ENCODE data around the gene GTSE1. TPM values are rescaled to one million over a fixed set of nuclear protein-coding genes. Genes with fewer than 3 reads are reported as not detected.
A peak's percentile ranks its signal among the peaks of the same experiment; 100 is the strongest.

The GTSE1 gene
- total RNA-seq, 1 experiment from 2014 or later, result 46.1 TPM

GRCh38 chr22:46294784-46295183 lies 1.9 kb upstream of the GTSE1 start:
- no peaks in the 10 kb centered on the region for H3K9me3 ChIP-seq (ENCODE audit: control insufficient read depth in 1 of 2, insufficient read depth in 1 of 2, low read depth in 1 of 2, low read length in 2 of 2)
- ChIA-PET RAD21 (ENCODE audit: low non-redundant PET in 1 of 2, low total read pairs in 2 of 2, uncharacterized antibody in 2 of 2, unreplicated experiment in 2 of 2) (no interaction called here), POLR2A (no interaction called here), CTCF (no interaction called here)
- H3K9me2 ChIP-seq (ENCODE audit: insufficient read depth), result no peaks in the 10 kb centered on the region
- H3K79me2 ChIP-seq (ENCODE audit: insufficient read depth, low read length), result peaks cover 28% of the 10 kb centered on the region
- BruUV-seq (replicated peaks), result no TSS peak
- H3K4me3 ChIP-seq (replicated peaks in 1 of 2; ENCODE audit: low read depth in 1 of 2, low read length in 2 of 2), result no peak overlapping the region
- peaks cover 12 to 21% of the 10 kb centered on the region in 2 experiments; a peak in 3 of 4 replicates for H3K4me1 ChIP-seq (ENCODE audit: control insufficient read depth in 1 of 2, insufficient read depth in 2 of 2, low read length in 2 of 2)
- TF ChIP-seq EGR1 (IDR thresholded peaks at IDR 0.05; ENCODE audit: low read depth) (no peak), CEBPB (IDR thresholded peaks at IDR 0.05; ENCODE audit: low read depth) (no peak), ZNF274 (IDR thresholded peaks at IDR 0.05; ENCODE audit: low read depth, low read length) (no peak), POLR2AphosphoS5 (IDR thresholded peaks at IDR 0.05; ENCODE audit: low read depth, low read length) (no peak), RAD21 (IDR thresholded peaks at IDR 0.05; ENCODE audit: low read depth) (no peak)
- intact Hi-C loops (cut with micrococcal nuclease), result loop anchor here (5.0 kb wide), 1 partner anchor 172 kb away; no protein-coding TSS in a partner anchor
- no peak overlapping the region for H3K4me2 ChIP-seq (ENCODE audit: low read length)
- H3K36me3 ChIP-seq (ENCODE audit: control insufficient read depth in 1 of 2, insufficient read depth in 2 of 2, low read length in 2 of 2), result peaks cover 15 to 22% of the 10 kb centered on the region in 2 experiments; a peak in 3 of 4 replicates
- H3K9ac ChIP-seq (ENCODE audit: low read length), result no peak overlapping the region
- H3K27me3 ChIP-seq (ENCODE audit: insufficient read depth, low read length), result no peaks in the 10 kb centered on the region
- DNase-seq (ENCODE audit: low read depth, low spot score), result no peak
- ATAC-seq, result no peak
- no peak overlapping the region for H3K27ac ChIP-seq (ENCODE audit: low read depth, low read length)
- no peaks in the 10 kb centered on the region for H4K20me1 ChIP-seq (ENCODE audit: insufficient read depth)
- H2AFZ ChIP-seq (ENCODE audit: low read depth, low read length, poor library complexity, severe bottlenecking), result no peak overlapping the region

- ChIA-PET RAD21 (ENCODE audit: low non-redundant PET in 1 of 2, low total read pairs in 2 of 2, uncharacterized antibody in 2 of 2, unreplicated experiment in 2 of 2) (interaction anchor here (1.0 to 1.2 kb wide), 2 partner anchors 20 to 173 kb away, joined by 3 to 5 read pairs; no protein-coding TSS in a partner anchor), POLR2A (interaction anchor here (1.2 to 1.7 kb wide), 3 partner anchors 25 to 173 kb away, joined by 3 to 4 read pairs (median 4); partner anchors contain the start of gene TTC38), CTCF (interaction anchor here (1.2 to 1.7 kb wide), 2 partner anchors 21 to 173 kb away, joined by 5 to 9 read pairs; no protein-coding TSS in a partner anchor)
- no peaks in the 10 kb centered on the region for H3K9me3 ChIP-seq (ENCODE audit: control insufficient read depth in 1 of 2, insufficient read depth in 1 of 2, low read depth in 1 of 2, low read length in 2 of 2)
- H3K27me3 ChIP-seq (ENCODE audit: insufficient read depth, low read length), result no peaks in the 10 kb centered on the region
- DNase-seq (ENCODE audit: low read depth, low spot score) (no peak), ATAC-seq (no peak)
- intact Hi-C loops (cut with micrococcal nuclease), result loop anchor here (5.0 kb wide), 1 partner anchor 173 kb away; no protein-coding TSS in a partner anchor
- H3K4me2 ChIP-seq (ENCODE audit: low read length), result peak overlapping the region; percentile 91
- peak overlapping the region; percentile 86 for H3K27ac ChIP-seq (ENCODE audit: low read depth, low read length)
- peaks cover 12 to 21% of the 10 kb centered on the region in 2 experiments; a peak in 3 of 4 replicates for H3K4me1 ChIP-seq (ENCODE audit: control insufficient read depth in 1 of 2, insufficient read depth in 2 of 2, low read length in 2 of 2)
- no peaks in the 10 kb centered on the region for H4K20me1 ChIP-seq (ENCODE audit: insufficient read depth)
- H3K4me3 ChIP-seq (replicated peaks in 1 of 2; ENCODE audit: low read depth in 1 of 2, low read length in 2 of 2), result peak overlapping the region; percentile 83 to 95
- peak overlapping the region; percentile 73 for H3K9ac ChIP-seq (ENCODE audit: low read length)
- peaks cover 15 to 24% of the 10 kb centered on the region in 2 experiments; a peak in 3 of 4 replicates for H3K36me3 ChIP-seq (ENCODE audit: control insufficient read depth in 1 of 2, insufficient read depth in 2 of 2, low read length in 2 of 2)
- no TSS peak for BruUV-seq (replicated peaks)
- H3K79me2 ChIP-seq (ENCODE audit: insufficient read depth, low read length), result peaks cover 32% of the 10 kb centered on the region
- TF ChIP-seq FOSL1 (IDR thresholded peaks at IDR 0.05; ENCODE audit: low read depth), result no peak
- TF ChIP-seq ZNF274 (IDR thresholded peaks at IDR 0.05; ENCODE audit: low read depth, low read length), result no peak
- TF ChIP-seq EGR1 (IDR thresholded peaks at IDR 0.05; ENCODE audit: low read depth), result no peak
- TF ChIP-seq ZFX (IDR thresholded peaks at IDR 0.05), result no peak
- TF ChIP-seq, protein P1, sequence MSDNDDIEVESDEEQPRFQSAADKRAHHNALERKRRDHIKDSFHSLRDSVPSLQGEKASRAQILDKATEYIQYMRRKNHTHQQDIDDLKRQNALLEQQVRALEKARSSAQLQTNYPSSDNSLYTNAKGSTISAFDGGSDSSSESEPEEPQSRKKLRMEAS (IDR thresholded peaks at IDR 0.05), result no peak
- TF ChIP-seq TCF7L2 (IDR thresholded peaks at IDR 0.05; ENCODE audit: borderline replicate concordance, extremely low read depth, insufficient read depth, insufficient read length), result no peak
- no peak for TF ChIP-seq POLR2AphosphoS5 (IDR thresholded peaks at IDR 0.05; ENCODE audit: low read depth, low read length)
- no peak for TF ChIP-seq EZH2 (IDR thresholded peaks at IDR 0.05)
- no peak for TF ChIP-seq ZBTB33 (IDR thresholded peaks at IDR 0.05; ENCODE audit: extremely low read depth, insufficient replicate concordance, low read length)
- no peak overlapping the region for H2AFZ ChIP-seq (ENCODE audit: low read depth, low read length, poor library complexity, severe bottlenecking)
- H3K9me2 ChIP-seq (ENCODE audit: insufficient read depth), result no peaks in the 10 kb centered on the region
These were observed 1.2 kb upstream of the GTSE1 start for GRCh38 chr22:46295277-46295971.
